GM18907 (cell line): ENCODE data around the gene PDE1C.

Source experiments
- ATAC-seq: cut with Tn5 transposase; IDR thresholded peaks from one replicate; pipeline ENCODE4 v1.9.1; 2021; ENCODE audit warnings: mild to moderate bottlenecking, moderate library complexity; ENCODE audit not compliant: unreplicated experiment

PDE1C gene

GRCh38 chr7:31953432-31953831 is 116.8 kb downstream of the PDE1C start:
- no peak for ATAC-seq

- ATAC-seq = no peak
Measured at GRCh38 chr7:31950091-31950755, 120.0 kb downstream of the PDE1C start.

DNA sequence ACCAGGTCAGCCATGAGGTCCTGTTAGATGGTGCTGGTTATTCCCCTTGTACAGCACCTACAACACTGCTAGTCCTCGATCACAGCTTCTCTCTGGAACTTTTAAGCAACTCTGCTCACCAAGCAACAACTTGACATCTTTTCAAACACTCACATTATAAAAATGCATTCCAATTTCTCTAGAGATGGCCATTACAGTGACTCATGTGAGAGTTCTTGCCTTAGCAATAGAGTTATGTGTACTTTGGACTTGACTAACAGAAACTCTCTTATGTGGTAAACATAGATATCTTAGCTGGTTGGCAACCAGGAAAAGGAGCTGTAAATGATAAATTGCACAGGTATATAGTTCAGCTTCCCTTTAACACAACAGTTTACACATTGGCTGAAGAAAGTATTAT is 122.2 kb downstream of the PDE1C start:
- ATAC-seq = peak; percentile 62

GRCh38 chr7:31940167-31940566 is 130.0 kb downstream of the PDE1C start:
- no peak for ATAC-seq

DNA sequence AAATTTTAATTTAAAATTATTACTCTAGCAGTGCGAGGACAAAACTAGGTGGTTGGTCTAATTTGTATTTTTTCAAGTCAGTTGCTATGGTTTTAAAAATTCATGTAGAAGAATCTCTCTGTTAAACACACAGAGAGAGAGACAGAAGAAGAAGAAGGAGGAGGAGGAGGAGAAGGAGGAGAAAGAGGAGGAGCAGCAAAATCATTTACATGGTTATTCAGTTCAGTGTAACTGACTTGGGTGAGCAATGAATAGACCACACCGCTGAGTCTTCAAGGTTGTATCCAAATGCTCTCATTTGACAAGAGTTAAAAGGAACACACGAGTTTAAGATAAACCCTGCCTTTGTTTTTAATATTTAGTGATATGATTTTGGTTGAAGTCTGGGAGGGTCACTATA is 131.1 kb downstream of the PDE1C start:
- ATAC-seq = no peak

- ATAC-seq = no peak
Measured at GRCh38 chr7:31938650-31939049, 131.6 kb downstream of the PDE1C start.

DNA sequence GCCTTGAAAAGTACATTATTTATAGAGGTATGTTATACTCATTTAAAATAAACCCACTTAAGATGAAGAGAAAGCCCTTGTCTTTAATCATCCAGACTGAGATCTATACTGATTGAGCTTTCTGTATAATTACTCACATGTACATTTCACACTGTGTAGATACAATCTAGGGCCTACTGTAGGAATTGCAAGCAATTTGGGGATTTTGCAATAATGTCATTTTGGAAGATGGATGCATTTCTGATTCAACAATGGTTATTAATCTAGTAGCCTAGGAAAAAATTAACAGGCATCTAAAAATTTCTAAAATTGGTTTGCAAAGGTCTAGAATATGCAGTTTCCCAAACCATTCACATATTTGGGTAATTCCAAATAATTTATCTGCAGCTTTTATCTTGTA is 132.2 kb downstream of the PDE1C start:
- ATAC-seq = no peak

GRCh38 chr7:31935124-31936054 is 134.8 kb downstream of the PDE1C start:
- ATAC-seq = no peak

DNA sequence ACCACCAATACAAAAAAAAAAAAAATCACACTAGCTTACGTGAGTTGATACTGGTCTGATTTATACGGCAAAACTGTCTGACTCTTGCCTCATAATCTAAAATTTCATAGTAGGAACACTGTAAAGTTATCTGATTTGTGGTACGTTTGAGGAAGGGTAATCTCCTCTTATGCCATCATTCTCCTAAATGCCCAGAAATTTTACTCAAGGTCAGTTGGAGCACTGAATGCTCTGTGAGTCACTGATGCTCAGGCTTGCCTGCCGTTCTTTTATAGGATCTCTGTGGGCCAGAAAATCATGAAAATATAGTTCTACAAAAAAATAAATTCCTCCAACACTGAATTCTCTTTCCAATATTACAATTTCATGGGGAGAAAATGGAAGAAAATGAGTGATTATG is 135.7 kb downstream of the PDE1C start:
- ATAC-seq = no peak

- no peak for ATAC-seq
Measured at GRCh38 chr7:31933481-31933880, 136.7 kb downstream of the PDE1C start.

DNA sequence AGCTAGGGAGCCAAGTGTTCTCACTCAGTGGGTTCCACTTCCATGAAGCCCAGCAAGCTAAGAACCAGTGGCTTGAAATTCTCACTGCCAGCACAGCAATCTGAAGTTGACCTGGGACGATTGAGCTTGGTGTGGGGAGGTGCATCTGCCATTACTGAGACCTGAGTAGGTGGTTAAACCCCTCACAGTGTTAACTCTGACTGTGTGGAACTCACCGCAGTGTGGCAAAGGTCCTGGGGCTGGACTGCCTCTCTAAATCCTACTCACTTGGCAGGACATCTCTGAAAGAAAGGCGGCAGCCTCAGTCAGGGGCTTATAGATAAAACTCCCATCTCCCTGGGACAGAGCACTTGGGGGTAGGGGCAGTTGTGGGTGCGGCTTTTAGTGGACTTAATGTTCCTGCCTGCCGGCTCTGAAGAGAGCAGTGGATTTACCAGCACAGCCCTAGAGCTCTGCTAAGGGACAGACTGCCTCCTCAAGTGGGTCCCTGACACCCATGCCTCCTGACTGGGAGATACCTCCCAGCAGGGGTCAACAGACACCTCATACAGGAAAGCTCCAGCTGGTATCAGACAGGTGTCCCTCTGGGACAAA is 143.1 kb downstream of the PDE1C start:
- no peak for ATAC-seq

GRCh38 chr7:31925753-31926454 is 144.3 kb downstream of the PDE1C start:
- no peak for ATAC-seq

GRCh38 chr7:31924251-31924650 is 146.0 kb downstream of the PDE1C start:
- no peak for ATAC-seq

DNA sequence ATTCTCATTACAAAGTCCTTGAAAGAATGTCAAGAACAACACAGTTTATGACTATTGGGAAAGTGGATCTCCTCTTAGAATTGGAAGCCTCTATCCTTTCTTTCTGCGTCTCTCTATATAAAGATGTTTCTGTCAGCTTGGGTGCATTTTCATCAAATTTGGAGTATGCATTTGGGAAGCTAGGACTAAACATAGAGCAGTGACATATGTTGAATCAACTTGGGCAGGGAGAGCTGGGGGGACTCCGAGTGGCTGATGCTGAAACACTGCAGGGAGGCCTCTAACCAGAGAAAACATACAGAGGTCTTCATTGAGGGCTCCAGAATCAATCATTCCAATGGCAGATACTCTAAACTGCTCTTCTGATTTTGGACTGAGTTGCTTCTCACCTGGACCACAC is 147.4 kb downstream of the PDE1C start:
- no peak for ATAC-seq

DNA sequence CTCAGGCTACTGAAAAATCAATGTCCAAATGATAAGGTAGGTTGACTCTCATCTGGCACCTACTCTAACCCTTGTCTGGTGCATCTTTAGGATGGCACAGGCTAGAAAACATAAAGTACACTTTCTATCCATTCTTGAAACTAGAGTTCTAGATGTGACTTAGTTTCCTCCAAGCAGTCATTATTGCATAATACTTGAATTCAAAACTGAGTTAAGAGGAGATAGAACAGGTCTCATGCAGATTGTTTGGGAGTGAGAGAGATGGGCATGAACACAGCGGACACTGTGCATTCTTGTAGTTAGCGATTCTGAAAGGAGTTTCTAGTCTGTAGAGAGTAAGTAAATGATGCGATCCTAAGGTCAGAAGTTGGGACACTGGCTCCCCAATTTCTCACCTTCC is 149.2 kb downstream of the PDE1C start:
- ATAC-seq = no peak

DNA sequence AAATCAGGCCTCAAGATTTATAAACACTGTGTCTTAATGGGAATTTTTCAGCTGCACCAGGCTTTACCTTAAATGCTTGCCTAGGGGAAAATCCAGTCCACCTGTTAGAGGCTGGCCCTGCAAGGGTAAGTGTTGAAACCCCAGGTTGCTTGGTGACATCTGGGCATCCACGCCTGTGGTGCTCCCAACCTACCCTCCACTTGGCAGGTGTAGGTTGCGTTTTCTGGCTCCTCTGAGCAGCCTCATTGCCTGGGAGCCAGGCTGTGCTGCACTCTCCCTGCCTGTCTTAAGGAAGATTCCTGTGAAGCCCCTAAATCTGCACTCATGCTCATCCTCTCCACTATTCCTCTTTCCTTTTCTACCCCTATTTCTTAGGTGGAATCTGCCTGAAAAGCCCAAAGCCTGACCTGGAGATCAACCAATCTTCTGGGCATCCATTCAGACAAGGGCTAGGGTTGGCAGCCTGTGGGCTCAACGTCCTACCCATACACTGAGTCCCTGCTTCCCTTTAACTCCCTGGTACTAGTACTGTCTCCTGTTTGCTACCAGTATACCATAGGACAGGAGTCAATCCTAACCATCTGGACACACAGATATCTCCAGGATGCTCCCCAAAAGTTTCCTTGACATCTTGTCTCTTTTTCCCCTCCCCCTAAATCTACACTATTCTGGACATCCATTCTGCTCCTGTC is 150.4 kb downstream of the PDE1C start:
- ATAC-seq = no peak

- no peak for ATAC-seq
Measured at GRCh38 chr7:31918706-31919393, 151.4 kb downstream of the PDE1C start.

- no peak for ATAC-seq
Measured at GRCh38 chr7:31917256-31917655, 153.0 kb downstream of the PDE1C start.

DNA sequence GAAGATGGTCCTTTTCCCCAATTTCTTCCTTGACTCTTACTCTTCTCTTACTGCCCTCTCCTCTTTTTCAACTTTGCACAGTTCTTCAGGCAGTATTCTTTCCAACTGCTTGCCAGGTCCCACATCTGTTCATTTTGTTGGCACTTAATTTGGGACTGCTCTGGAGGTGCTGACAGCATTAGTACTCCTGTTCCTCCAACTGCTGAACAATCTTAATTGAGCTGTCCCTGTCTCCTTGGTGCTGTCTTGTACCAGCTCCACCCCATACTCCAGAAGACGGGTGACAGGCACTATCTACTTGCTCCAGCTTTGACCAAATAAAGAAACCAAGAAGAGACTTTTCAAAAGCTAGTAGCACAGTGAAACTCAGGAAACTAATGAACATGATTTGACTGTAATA is 160.0 kb downstream of the PDE1C start:
- no peak for ATAC-seq
